Chondrocyte (in vitro differentiated cells): ENCODE results near the gene PARD3B. TPM values are rescaled to one million over a fixed set of nuclear protein-coding genes. Genes with fewer than 3 reads are reported as not detected.

Experiments used
- DNase-seq: peaks from one replicate; pipeline ENCODE4 v3.0.0; 2021; ENCODE audit warnings: mixed read lengths, low spot score
- H3K27ac Mint-ChIP-seq: one replicate; pipeline ENCODE4 v1.8.0; 2021; ENCODE audit warnings: mild to moderate bottlenecking, moderate library complexity, mixed read lengths; ENCODE audit not compliant: unreplicated experiment
- H3K27me3 Mint-ChIP-seq: 2 replicates; pipeline ENCODE4 v1.8.0; 2021; ENCODE audit warnings: low read depth, mixed read lengths
- H3K36me3 Mint-ChIP-seq: 2 replicates; pipeline ENCODE4 v1.8.0; 2021; ENCODE audit warnings: low read depth, mixed read lengths
- H3K4me1 Mint-ChIP-seq: 2 replicates; pipeline ENCODE4 v1.8.0; 2021; ENCODE audit warnings: low read depth, mild to moderate bottlenecking, mixed read lengths
- H3K4me3 Mint-ChIP-seq: one replicate; pipeline ENCODE4 v1.8.0; 2021; ENCODE audit warnings: mild to moderate bottlenecking, moderate library complexity, mixed read lengths; ENCODE audit not compliant: unreplicated experiment
- H3K9me3 Mint-ChIP-seq: 2 replicates; pipeline ENCODE4 v1.8.0; 2021; ENCODE audit warnings: low read depth, mixed read lengths
- total RNA-seq: library from RNA; stranded (reverse); gene quantifications from 3 replicates; pipeline ENCODE4 v1.2.1, GENCODE V29; 2021
- TF ChIP-seq, protein P1 (sequence below): fragments of 200-600 bp; sonication (generic); IDR thresholded peaks from 2 replicates; pipeline ENCODE4 v1.5.0; 2021; ENCODE audit warnings: antibody characterized with exemption, mild to moderate bottlenecking, moderate library complexity

The PARD3B gene
- total RNA-seq, 1 donor from 2014 or later = 24.9 TPM

DNA sequence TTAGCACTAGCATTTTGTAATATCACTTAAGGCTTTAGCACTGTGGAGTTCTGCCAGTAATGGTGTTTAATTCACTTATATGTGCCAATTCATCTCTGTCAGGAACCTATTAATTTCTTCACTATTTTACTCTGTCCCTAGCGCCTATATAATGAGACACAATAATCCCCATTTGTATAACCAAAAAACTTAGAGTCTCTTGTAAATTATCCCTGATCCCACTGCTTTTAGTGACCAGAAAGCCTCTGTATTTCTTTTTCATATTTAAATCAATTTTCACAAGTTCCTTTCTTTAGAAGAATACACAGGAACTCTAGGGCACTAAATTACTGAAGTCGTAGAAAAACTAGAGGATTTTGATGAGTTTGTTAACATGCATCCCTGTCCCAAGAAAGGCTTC is 894.3 kb downstream of the PARD3B start:
- H3K36me3 Mint-ChIP-seq = peaks cover 11% of the 10 kb centered on the region
- H3K27me3 Mint-ChIP-seq = no peaks in the 10 kb centered on the region
- H3K9me3 Mint-ChIP-seq = peaks cover 12% of the 10 kb centered on the region
- TF ChIP-seq, protein P1, sequence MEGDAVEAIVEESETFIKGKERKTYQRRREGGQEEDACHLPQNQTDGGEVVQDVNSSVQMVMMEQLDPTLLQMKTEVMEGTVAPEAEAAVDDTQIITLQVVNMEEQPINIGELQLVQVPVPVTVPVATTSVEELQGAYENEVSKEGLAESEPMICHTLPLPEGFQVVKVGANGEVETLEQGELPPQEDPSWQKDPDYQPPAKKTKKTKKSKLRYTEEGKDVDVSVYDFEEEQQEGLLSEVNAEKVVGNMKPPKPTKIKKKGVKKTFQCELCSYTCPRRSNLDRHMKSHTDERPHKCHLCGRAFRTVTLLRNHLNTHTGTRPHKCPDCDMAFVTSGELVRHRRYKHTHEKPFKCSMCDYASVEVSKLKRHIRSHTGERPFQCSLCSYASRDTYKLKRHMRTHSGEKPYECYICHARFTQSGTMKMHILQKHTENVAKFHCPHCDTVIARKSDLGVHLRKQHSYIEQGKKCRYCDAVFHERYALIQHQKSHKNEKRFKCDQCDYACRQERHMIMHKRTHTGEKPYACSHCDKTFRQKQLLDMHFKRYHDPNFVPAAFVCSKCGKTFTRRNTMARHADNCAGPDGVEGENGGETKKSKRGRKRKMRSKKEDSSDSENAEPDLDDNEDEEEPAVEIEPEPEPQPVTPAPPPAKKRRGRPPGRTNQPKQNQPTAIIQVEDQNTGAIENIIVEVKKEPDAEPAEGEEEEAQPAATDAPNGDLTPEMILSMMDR = no peak
- H3K4me3 Mint-ChIP-seq = no peak overlapping the region
- DNase-seq = no peak
- H3K27ac Mint-ChIP-seq = no peak overlapping the region
- no peaks in the 10 kb centered on the region for H3K4me1 Mint-ChIP-seq

DNA sequence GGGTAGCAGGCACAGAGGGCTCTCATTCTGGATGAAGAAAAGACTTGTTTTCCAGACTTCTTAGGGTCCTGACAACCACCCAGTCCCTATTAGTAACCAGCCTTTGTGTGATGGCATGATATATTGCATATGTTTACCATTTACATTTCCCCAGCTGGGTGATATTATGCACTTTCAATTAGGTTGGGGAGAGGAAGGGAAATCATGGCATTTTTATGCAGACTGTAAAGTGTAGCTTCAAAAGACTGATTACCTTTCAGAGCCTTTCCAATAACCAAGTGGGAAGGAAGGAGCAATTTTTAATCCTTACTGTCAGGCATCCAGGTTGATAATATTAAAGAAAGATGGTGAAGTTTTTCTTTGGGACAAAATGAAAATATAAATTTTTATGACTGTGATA is 896.2 kb downstream of the PARD3B start:
- H3K27ac Mint-ChIP-seq = no peak overlapping the region
- TF ChIP-seq, protein P1 = no peak
- DNase-seq = no peak
- H3K4me3 Mint-ChIP-seq = no peak overlapping the region
- no peaks in the 10 kb centered on the region for H3K27me3 Mint-ChIP-seq
- H3K4me1 Mint-ChIP-seq = no peaks in the 10 kb centered on the region
- peaks cover 12% of the 10 kb centered on the region for H3K9me3 Mint-ChIP-seq
- H3K36me3 Mint-ChIP-seq = peaks cover 13% of the 10 kb centered on the region

DNA sequence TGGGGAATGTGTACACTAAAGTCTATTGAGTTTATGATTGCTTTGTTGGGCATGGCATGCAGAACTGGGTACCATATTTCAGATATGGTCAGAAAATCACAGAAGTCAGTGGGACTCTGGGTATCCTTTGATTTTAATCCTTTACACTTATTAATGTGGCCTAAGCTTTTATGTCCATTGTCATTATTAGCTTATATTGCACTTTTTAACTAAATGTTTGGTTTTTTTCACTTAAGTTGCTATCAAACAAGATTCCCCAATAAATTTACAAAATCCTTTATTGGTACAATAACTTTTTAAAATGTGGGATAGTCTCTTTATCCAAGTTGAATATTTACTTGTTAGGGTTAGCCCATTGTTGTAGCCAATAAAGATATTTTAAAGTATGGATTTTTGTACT is 902.9 kb downstream of the PARD3B start:
- Mint-ChIP-seq H3K27me3 (no peaks in the 10 kb centered on the region), H3K36me3 (peaks cover 5% of the 10 kb centered on the region), H3K4me3 (no peak overlapping the region), H3K27ac (no peak overlapping the region), H3K9me3 (peaks cover 5% of the 10 kb centered on the region), H3K4me1 (no peaks in the 10 kb centered on the region)
- DNase-seq = no peak
- TF ChIP-seq, protein P1 = no peak

DNA sequence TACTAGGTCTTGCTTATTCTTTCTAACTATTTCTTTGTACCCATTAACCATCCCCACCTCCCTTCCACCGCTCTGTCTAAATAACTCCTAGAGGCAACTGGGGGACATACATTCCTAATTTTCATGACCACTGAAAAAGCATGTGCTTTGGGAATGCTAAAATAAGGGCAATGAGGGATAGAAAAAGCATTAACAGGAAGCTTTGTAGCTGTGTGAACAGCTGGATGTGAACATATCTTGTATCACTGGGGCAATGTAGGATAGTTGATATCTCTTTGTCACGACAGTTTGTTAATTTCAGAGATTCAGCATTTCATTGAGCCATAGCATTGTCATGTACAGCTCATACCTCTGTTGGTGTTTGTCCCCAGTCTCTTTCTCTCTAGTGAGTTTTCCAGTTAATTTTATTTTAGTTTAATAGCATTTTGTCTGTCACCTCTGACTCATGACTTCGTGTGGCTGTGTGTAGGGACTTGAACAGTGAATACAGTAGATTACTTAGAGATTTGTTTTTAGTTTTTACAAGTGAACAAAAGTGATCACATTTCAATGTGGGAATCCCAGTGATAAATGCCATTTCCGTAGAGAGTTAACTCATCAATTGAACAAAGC is 906.7 kb downstream of the PARD3B start:
- Mint-ChIP-seq H3K9me3 (peaks cover 6% of the 10 kb centered on the region), H3K4me3 (no peak overlapping the region), H3K27ac (no peak overlapping the region), H3K4me1 (peaks cover 4% of the 10 kb centered on the region), H3K36me3 (no peaks in the 10 kb centered on the region), H3K27me3 (no peaks in the 10 kb centered on the region)
- DNase-seq = no peak
- TF ChIP-seq, protein P1 = no peak

DNA sequence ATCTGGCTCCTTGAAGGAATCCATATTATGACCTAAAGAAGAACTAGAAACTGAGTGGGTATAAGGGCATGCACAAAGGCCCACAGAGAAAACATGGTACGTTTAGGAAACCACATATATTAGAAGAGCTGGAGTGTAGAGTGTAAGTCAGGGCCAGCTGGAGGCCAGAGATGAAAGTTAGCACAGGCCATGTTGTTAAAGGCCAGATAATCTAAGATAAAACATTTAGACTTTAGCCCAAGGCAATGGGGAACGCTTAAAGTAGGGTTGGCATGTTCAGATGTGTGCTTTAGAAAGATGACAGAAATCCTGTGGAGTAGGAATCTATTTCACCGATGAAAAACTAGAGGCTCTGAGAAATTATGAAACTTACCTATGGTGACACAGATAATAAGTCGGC is 907.9 kb downstream of the PARD3B start:
- Mint-ChIP-seq H3K9me3 (peaks cover 6% of the 10 kb centered on the region), H3K36me3 (no peaks in the 10 kb centered on the region), H3K4me1 (peaks cover 4% of the 10 kb centered on the region), H3K27me3 (no peaks in the 10 kb centered on the region), H3K4me3 (no peak overlapping the region), H3K27ac (no peak overlapping the region)
- TF ChIP-seq, protein P1 = no peak
- DNase-seq = no peak
